ENCODE measurements around the gene TSPAN9. TPM values are rescaled to one million over a fixed set of nuclear protein-coding genes. Genes with fewer than 3 reads are reported as not detected.

Gene TSPAN9
- total RNA-seq, 3 donors from 2014 or later (not counting 1 experiment from before 2014, with no cell fraction given), result 0.86 to 1.6 (median 1.1) TPM

- DNase-seq, result no peak
- H3K4me3 ChIP-seq (ENCODE audit: low read length), result no peak overlapping the region
- no peaks in the 10 kb centered on the region for H3K36me3 ChIP-seq (ENCODE audit: control insufficient read depth, insufficient read depth, low read length)
- ATAC-seq, result peak in 1 of 3 donors; percentile 36
- no peaks in the 10 kb centered on the region for H3K27me3 ChIP-seq (ENCODE audit: control insufficient read depth, insufficient read depth, low read length)
- Mint-ChIP-seq H3K27me3 (ENCODE audit: low read depth in 2 of 2) (peaks cover 7 to 20% of the 10 kb centered on the region in 2 donors), H3K9me3 (no peaks in the 10 kb centered on the region), H3K4me3 (no peak overlapping the region), H3K4me1 (peaks cover 0 to 8% of the 10 kb centered on the region in 2 donors), H3K36me3 (no peaks in the 10 kb centered on the region), H3K27ac (no peak overlapping the region)
- TF ChIP-seq CTCF (IDR thresholded peaks at IDR 0.05), result no peak
- 89% methylated on average over 29 of the region's 29 CpGs for WGBS (ENCODE audit: insufficient coverage)
- no peaks in the 10 kb centered on the region for H3K4me1 ChIP-seq (ENCODE audit: control insufficient read depth, insufficient read depth, low read length)
- H3K9me3 ChIP-seq (ENCODE audit: control insufficient read depth, insufficient read depth, low read length), result no peaks in the 10 kb centered on the region
- intact Hi-C loops (cut with micrococcal nuclease), result no loop called here
- no peak overlapping the region for H3K27ac ChIP-seq (ENCODE audit: low read length)
These were observed 28.7 kb downstream of the TSPAN9 start for GRCh38 chr12:3105690-3106479.

- H3K4me1 ChIP-seq (ENCODE audit: control insufficient read depth, insufficient read depth, low read length), result no peaks in the 10 kb centered on the region
These were observed 29.4 kb downstream of the TSPAN9 start for GRCh38 chr12:3106579-3106978.

GRCh38 chr12:3107071-3107583, 29.9 kb downstream of the TSPAN9 start:
- Histone ChIP-seq H3K27me3 (ENCODE audit: control insufficient read depth, insufficient read depth, low read length) (no peaks in the 10 kb centered on the region), H3K36me3 (ENCODE audit: control insufficient read depth, insufficient read depth, low read length) (no peaks in the 10 kb centered on the region), H3K4me3 (ENCODE audit: low read length) (no peak overlapping the region), H3K9me3 (ENCODE audit: control insufficient read depth, insufficient read depth, low read length) (no peaks in the 10 kb centered on the region), H3K4me1 (ENCODE audit: control insufficient read depth, insufficient read depth, low read length) (no peaks in the 10 kb centered on the region), H3K27ac (ENCODE audit: low read length) (no peak overlapping the region)
- DNase-seq, result no peak
- peaks cover 6 to 14% of the 10 kb centered on the region in 2 donors for H3K27me3 Mint-ChIP-seq (ENCODE audit: low read depth in 2 of 2)
- intact Hi-C loops (cut with micrococcal nuclease), result no loop called here
- TF ChIP-seq CTCF (IDR thresholded peaks at IDR 0.05), result no peak
- no peaks in the 10 kb centered on the region for H3K36me3 Mint-ChIP-seq
- H3K27ac Mint-ChIP-seq, result no peak overlapping the region
- WGBS (ENCODE audit: insufficient coverage), result 86% methylated on average over 14 of the region's 14 CpGs
- no peak for ATAC-seq
- H3K4me1 Mint-ChIP-seq, result peaks cover 0 to 8% of the 10 kb centered on the region in 2 donors
- H3K9me3 Mint-ChIP-seq, result no peaks in the 10 kb centered on the region
- H3K4me3 Mint-ChIP-seq, result no peak overlapping the region

More at GRCh38 chr12:3106579-3106978, 29.4 kb downstream of the TSPAN9 start:
- TF ChIP-seq CTCF (IDR thresholded peaks at IDR 0.05), result no peak
- Histone ChIP-seq H3K36me3 (ENCODE audit: control insufficient read depth, insufficient read depth, low read length) (no peaks in the 10 kb centered on the region), H3K27ac (ENCODE audit: low read length) (no peak overlapping the region), H3K4me3 (ENCODE audit: low read length) (no peak overlapping the region), H3K27me3 (ENCODE audit: control insufficient read depth, insufficient read depth, low read length) (no peaks in the 10 kb centered on the region), H3K9me3 (ENCODE audit: control insufficient read depth, insufficient read depth, low read length) (no peaks in the 10 kb centered on the region)
- WGBS (ENCODE audit: insufficient coverage), result 65% methylated on average over 7 of the region's 7 CpGs
- Mint-ChIP-seq H3K27ac (no peak overlapping the region), H3K27me3 (ENCODE audit: low read depth in 2 of 2) (peaks cover 6 to 18% of the 10 kb centered on the region in 2 donors), H3K4me3 (no peak overlapping the region), H3K36me3 (no peaks in the 10 kb centered on the region), H3K9me3 (no peaks in the 10 kb centered on the region), H3K4me1 (peaks cover 0 to 8% of the 10 kb centered on the region in 2 donors)
- intact Hi-C loops (cut with micrococcal nuclease), result no loop called here
- no peak for ATAC-seq
- DNase-seq, result no peak

All from natural killer cell (primary cell).